Cardiac muscle cell (in vitro differentiated cells and primary cell): ENCODE measurements around the gene FAM193B. TPM values are rescaled to one million over a fixed set of nuclear protein-coding genes. Genes with fewer than 3 reads are reported as not detected.

Experiments used
- DNase-seq, 2 donors: peaks; one replicate each; pipeline versions ENCODE4 v3.0.0 to v3.0.0-alpha.2; 2010 to 2017; ENCODE audit warnings: low read depth in 1 of 2, low spot score in 1 of 2
- H3K27ac ChIP-seq: fragments of 200-600 bp; sonication (generic); 2 replicates; pipeline ENCODE4 v1.5.1; 2016
- H3K27me3 ChIP-seq: fragments of 200-600 bp; sonication (generic); 2 replicates; pipeline ENCODE4 v1.6.0; 2016; ENCODE audit warnings: control low read depth
- H3K36me3 ChIP-seq: fragments of 200-600 bp; sonication (generic); 2 replicates; pipeline ENCODE4 v1.5.1; 2016; ENCODE audit warnings: control low read depth
- H3K4me1 ChIP-seq: fragments of 200-600 bp; sonication (generic); 2 replicates; pipeline ENCODE4 v1.8.1; 2017; ENCODE audit warnings: low read depth, mild to moderate bottlenecking, mixed run types
- H3K4me3 ChIP-seq: fragments of 200-600 bp; sonication (generic); 2 replicates; pipeline ENCODE4 v1.5.1; 2016; ENCODE audit warnings: mild to moderate bottlenecking
- H3K9me3 ChIP-seq: fragments of 200-600 bp; sonication (generic); 2 replicates; pipeline ENCODE4 v1.5.1; 2017; ENCODE audit warnings: low read depth, mild to moderate bottlenecking, control low read depth
- CTCF ChIP-seq: IDR thresholded peaks from 2 replicates; pipeline ENCODE4 v1.5.1; 2012; ENCODE audit warnings: low read depth, mild to moderate bottlenecking, low read length
- polyA plus RNA-seq: library from polyadenylated mRNA; unstranded; fragments of >200 nt; fragmentation: Nextera tagmentation; extraction: Ambion mirVana; gene quantifications from 2 replicates; pipeline ENCODE4 v1.2.1, GENCODE V29; 2016
- total RNA-seq: library from RNA; depleted of rRNA; stranded (reverse); fragments of >200 nt; gene quantifications from 2 replicates; pipeline ENCODE4 v1.2.3, GENCODE V29; 2016

The FAM193B gene
- total and polyA plus RNA-seq, 2 experiments from 2014 or later = 67.4 to 80.9 TPM

- peak; percentile 91 to 97 for DNase-seq
- peak; percentile 96 for TF ChIP-seq CTCF
- H3K9me3 ChIP-seq = no peaks in the 10 kb centered on the region
- H3K4me3 ChIP-seq = no peak overlapping the region
- H3K36me3 ChIP-seq = no peaks in the 10 kb centered on the region
- peaks cover 9% of the 10 kb centered on the region for H3K4me1 ChIP-seq
- no peaks in the 10 kb centered on the region for H3K27me3 ChIP-seq
- no peak overlapping the region for H3K27ac ChIP-seq
These were observed 53.5 kb downstream of the FAM193B start for GRCh38 chr5:177500685-177501522.

- H3K4me3 ChIP-seq = no peak overlapping the region
- peaks cover 2% of the 10 kb centered on the region for H3K36me3 ChIP-seq
- DNase-seq = no peak
- no peak overlapping the region for H3K27ac ChIP-seq
- no peak for TF ChIP-seq CTCF
- no peaks in the 10 kb centered on the region for H3K27me3 ChIP-seq
- H3K9me3 ChIP-seq = no peaks in the 10 kb centered on the region
- H3K4me1 ChIP-seq = peaks cover 20% of the 10 kb centered on the region
These were observed 54.5 kb downstream of the FAM193B start for GRCh38 chr5:177499842-177500241.

GRCh38 chr5:177498013-177498787 is 56.2 kb downstream of the FAM193B start:
- Histone ChIP-seq H3K36me3 (peaks cover 2% of the 10 kb centered on the region), H3K4me1 (peaks cover 33% of the 10 kb centered on the region), H3K27ac (no peak overlapping the region), H3K4me3 (peak overlapping the region; percentile 16), H3K9me3 (no peaks in the 10 kb centered on the region), H3K27me3 (no peaks in the 10 kb centered on the region)
- peak in 1 of 2 donors; percentile 45 for DNase-seq
- no peak for TF ChIP-seq CTCF

- Histone ChIP-seq H3K9me3 (no peaks in the 10 kb centered on the region), H3K4me1 (peaks cover 33% of the 10 kb centered on the region), H3K4me3 (peak within 1 kb of the TSS; percentile 84), H3K27me3 (no peaks in the 10 kb centered on the region), H3K36me3 (peaks cover 5% of the 10 kb centered on the region), H3K27ac (peak within 1 kb of the TSS; percentile 100)
- peak; percentile 17 for TF ChIP-seq CTCF
- DNase-seq = peak; percentile 98
These were observed 56.9 kb downstream of the FAM193B start, which contains the start of gene PDLIM7 for GRCh38 chr5:177497292-177498012. PDLIM7 (minus strand) TSS chr5:177497604; CDS start chr5:177496512, 1,092 bp downstream.

- Histone ChIP-seq H3K27me3 (no peaks in the 10 kb centered on the region), H3K4me3 (peak overlapping the region; percentile 84), H3K4me1 (peaks cover 33% of the 10 kb centered on the region), H3K9me3 (no peaks in the 10 kb centered on the region), H3K27ac (peak overlapping the region; percentile 100), H3K36me3 (peaks cover 6% of the 10 kb centered on the region)
- no peak for TF ChIP-seq CTCF
- DNase-seq = peak; percentile 96
These were observed 57.6 kb downstream of the FAM193B start for GRCh38 chr5:177496727-177497291.
